Measurements from ENCODE around the gene COG3.

GRCh38 chr13:45564133-45564776 lies 99.5 kb downstream of the COG3 start:
- TF ChIP-seq EP300 (conservative IDR thresholded peaks at IDR 0.05; ENCODE audit: poor library complexity, severe bottlenecking) (no peak), CTCF (IDR thresholded peaks at IDR 0.05; ENCODE audit: poor library complexity, severe bottlenecking) (no peak), RAD21 (conservative IDR thresholded peaks at IDR 0.05) (no peak), SMC3 (conservative IDR thresholded peaks at IDR 0.05; ENCODE audit: poor library complexity) (no peak)

Data from neural cell (in vitro differentiated cells).